Stimulated activated naive CD8-positive, alpha-beta T cell treated with anti-CD3 and anti-CD28 coated beads, Interleukin-15, Interleukin-2, amounts not matched to agents 100 U/mL and 50 U/mL, for 24 hours (primary cell): Measurements from ENCODE around the gene CST5.
"Not testable (repeated sequence)": the region's sequence is repeated elsewhere in the genome, so short reads cannot be mapped to it uniquely, and the experiment has no call there.

ENCODE experiments used
- ATAC-seq: fragments of 150-1000 bp; cut with Tn5 transposase; one replicate; pipeline ENCODE4 v1.10.0; 2021
- DNase-seq: peaks from one replicate; pipeline ENCODE4 v3.0.0; 2021

Gene CST5, protein sequence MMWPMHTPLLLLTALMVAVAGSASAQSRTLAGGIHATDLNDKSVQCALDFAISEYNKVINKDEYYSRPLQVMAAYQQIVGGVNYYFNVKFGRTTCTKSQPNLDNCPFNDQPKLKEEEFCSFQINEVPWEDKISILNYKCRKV

DNA sequence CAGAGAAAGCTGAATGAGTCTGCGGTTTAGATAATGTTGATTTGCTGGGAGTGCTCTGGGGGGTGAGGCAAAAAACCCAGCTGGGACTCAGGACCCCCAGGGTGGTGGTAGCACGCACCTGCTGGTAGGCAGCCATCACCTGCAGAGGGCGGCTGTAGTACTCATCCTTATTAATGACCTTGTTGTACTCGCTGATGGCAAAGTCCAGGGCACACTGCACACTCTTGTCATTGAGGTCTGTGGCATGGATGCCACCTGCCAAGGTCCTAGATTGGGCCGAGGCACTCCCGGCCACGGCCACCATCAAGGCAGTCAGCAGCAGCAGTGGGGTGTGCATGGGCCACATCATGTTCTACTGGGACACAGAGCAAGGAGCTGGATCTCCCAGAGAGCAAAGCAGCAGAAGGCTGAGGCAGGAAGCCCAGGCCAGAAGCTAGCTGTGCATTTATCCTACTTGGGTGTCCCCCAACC, at the start of gene CST5:
Gene CST5, minus strand, starts transcription at position 421 of the 471 bp plus-strand sequence. Its CDS starts 72 bp downstream, at position 349.
- DNase-seq (no peak), ATAC-seq (no peak)

DNA sequence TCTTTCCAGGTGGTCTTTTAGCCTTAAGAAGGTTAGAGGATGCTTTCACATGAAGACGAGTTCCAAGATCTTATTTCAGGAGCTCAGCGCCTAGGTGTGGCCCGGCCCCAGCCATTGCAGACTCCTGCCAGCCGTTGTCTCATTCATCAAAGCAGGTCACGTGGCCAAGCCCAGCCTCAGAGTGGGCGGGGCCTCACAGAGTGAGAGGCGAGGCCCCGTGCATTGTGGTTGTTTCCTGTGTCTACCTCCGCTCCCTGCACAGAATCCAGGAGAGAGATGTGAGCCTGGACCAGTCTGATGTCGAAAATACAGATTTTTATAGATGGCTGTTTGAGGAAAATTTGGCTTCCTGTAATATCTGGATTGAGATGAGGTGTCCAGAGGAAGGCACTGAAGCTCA, 49.2 kb upstream of the CST5 start:
- peak; percentile 50 for DNase-seq
- ATAC-seq = peak; percentile 55

DNA sequence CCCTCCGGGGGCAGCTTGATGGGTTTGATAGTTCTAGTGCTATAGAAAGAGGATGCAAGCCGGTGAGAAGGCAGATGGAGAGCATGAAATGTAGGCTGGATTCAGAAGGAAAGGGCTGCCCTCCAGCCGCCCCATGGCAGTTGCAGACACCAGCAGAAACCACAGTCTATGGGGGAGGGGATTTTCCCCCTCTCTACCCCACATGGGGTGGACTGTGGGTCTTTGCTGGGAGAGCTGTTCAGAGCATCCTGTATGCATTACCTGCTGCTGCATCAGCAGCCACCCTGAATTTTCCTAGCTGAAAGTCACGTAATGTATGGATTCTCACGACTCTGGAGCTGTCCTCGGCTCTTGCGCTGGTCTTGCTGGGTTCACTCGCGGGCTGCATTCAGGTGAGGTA, 48.8 kb upstream of the CST5 start:
- DNase-seq (no peak), ATAC-seq (no peak)

DNA sequence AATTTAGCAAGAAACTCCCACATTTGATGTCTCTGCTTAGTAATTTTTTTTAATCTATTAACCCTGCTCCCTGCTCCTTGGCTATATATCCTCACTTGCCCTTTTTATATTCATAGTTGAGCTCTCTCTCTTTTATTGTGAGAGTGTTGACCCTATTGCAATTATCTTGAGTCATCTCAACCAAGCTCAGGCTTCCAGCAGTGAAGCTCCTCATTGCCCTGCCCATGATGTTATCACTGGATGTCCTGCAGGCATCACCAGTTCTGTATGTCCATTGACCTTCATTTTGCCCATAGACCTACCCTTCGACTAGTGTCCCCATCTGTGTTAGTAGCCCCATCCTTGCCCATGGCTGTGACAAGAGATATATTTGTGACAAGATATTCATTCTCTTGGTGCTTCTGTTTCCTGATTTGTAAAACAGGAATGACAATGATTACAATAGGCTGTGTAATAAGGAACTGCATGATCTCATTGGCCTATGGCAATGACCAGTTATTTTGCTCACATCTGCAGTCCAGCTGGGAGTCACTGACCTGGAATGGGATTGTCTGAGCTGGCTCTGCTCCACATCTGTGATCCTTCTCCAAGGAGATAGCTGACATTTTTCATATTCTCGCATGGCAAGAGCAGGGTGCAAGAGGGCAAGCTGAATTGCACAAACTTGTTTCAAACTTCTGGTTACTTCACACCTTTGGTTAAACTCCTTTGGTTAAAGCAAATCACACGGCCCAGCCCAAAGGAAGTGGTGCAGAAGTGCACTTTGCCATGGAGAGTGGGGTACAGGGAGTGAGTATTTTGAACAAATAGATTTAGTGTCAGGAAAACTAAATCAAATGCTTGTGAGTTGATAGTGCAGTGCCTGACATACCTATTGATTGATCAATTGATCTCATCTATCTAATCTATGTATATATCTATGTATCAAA, 47.7 kb upstream of the CST5 start:
- DNase-seq (no peak), ATAC-seq (no peak)

DNA sequence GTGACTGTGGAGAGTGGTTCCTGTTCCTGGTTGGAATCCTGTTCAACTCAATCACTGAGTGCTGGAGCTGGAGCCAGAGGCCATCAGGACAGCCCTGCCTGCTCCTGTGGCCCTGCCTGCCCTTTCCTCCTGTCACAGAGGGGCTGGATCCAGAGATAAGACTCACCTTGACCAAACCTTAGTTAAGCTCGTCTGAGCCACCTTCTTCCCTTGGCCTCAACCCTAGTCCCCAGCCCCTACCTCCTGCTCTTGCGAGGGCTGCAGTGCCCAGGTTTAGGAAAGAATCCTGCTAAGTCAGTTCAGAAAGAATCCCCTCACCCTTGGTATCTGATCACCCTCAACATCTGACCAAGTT, 47.0 kb upstream of the CST5 start:
- ATAC-seq (no peak), DNase-seq (no peak)

- no peak for ATAC-seq
- no peak for DNase-seq
Measured at GRCh38 chr20:23925789-23926525, 46.4 kb upstream of the CST5 start.

- DNase-seq (no peak), ATAC-seq (no peak)
Measured at GRCh38 chr20:23924751-23925150, 45.2 kb upstream of the CST5 start.

DNA sequence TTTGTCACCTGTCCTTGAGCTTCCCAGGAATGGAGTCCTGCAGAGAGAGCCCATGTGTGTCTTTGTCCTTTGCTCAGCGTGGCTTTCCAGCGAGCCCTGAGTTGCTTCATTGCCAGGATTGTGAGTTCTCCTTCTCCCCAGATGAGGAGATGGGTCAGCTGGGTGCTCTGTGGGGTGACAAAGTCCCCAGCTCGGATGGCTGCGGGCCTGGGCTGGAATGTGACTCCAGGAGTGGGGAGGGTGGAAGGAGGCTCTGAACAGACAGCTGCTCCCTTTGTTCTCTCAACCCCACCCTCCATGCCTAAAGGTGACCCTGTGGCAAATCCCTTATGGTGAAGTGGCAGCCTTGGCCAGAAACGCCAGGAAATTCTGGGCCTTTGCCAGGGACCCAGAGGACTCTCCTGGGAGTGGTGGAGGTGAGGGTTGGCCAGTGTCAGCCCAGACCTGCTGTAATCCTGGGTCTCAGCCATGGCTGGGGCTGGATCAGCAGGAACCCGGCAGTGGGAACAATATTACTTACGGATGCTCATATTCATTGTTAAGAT, 44.4 kb upstream of the CST5 start:
- ATAC-seq (no peak), DNase-seq (no peak)

DNA sequence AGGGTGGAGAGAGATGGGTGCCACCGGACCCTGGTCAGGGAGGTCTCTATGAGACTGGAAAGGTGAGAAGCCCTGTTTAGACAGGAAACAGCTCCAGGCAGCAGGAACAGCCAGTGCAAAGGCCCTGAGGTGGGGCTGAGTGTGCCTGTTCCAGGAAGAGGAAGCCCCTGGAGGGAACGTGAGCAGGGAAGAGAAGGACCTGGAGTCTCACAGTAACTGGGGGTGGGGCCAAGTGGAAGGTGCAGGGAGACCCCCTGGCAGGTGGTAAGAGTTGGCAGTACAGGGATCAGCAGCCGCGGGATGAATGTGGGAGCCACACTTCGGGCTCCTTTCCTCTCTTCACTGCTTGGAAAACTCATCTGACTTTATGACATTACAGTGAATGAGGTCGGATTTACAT, 43.8 kb upstream of the CST5 start:
- no peak for ATAC-seq

DNA sequence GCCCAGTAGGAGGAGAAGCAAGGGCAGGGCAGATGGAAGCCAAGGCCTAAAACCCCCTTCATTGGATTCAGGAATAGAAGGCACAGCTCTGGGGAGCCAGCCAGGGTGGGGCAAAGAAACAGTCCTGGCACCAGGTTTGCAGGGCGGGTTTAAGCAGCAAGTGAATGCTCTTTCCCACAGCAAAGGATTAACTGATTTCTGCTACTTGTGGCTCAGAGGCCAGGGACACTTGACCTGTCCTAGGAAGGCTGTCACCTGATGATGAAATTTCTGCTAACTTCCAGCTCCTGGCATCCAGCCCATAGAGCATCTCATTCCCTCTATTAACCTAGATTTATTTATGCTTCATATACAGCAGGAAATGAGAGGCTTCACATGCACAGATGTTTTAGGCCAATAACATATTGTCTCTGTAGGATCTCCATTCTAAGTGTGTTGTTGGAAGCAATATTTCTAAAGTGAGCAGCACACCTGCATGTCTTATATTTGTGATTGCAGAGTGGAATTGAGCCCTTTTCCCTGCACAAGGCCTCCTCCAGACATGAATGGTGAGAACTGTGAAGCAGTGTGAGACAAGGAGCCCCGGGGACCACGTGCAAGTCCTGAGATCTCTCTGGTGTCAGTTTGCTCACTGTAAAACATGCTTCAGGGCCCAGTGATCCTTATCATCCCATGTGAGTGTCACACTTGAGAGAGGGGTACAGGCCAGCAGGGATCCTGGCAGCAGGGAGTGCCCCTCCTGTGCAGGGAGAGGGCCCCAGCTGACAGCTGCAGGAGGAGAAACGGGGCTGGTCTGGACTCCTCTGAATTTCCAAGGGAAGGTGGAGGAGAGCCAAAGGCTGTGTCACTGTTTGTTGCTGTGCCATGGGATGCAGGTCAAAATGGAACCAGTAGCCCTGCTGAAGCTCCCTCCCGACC, 41.1 kb upstream of the CST5 start:
- no peak for DNase-seq
- no peak for ATAC-seq

More for the DNA sequence above, 43.8 kb upstream of the CST5 start:
- no peak for DNase-seq

- DNase-seq (no peak), ATAC-seq (no peak)
Measured at GRCh38 chr20:23918896-23919295, 39.3 kb upstream of the CST5 start.

DNA sequence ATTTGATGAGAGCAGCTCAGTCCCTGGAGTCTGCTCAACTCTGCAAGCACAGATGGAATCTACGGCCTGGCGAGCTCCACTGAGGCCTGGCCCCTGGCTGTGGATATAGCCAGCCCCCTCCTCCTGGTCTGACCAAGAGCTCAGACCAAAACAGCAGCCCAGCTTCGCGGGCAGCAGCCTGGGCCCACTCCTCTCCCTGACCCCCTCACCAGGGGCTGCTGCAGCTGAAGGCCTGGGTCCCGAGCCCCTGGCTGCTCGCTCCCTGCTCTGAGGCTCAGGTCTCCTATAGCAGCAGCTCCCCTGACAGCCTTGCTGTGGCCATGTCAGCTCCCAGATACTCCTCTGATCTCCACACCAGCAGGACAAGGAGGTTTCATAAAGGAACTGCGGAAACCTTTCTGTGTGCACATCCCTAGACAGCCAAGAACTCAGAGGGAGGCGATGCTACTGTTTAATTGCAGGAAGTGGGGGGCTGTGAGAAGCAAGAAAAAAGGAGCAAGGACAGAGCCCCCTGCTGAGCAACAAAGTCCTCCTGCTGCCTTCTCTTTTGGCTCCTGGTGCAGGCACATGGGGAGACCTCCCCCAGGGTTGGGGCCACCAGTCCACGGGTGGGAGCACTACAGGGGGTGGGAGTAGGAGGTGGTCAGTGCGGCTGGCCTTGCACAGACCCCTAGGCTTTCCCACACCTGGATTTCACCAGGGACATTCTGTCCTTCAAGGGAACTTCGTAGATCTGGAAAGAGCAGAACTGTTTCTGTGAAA, 38.7 kb upstream of the CST5 start:
- DNase-seq (no peak), ATAC-seq (no peak)

DNA sequence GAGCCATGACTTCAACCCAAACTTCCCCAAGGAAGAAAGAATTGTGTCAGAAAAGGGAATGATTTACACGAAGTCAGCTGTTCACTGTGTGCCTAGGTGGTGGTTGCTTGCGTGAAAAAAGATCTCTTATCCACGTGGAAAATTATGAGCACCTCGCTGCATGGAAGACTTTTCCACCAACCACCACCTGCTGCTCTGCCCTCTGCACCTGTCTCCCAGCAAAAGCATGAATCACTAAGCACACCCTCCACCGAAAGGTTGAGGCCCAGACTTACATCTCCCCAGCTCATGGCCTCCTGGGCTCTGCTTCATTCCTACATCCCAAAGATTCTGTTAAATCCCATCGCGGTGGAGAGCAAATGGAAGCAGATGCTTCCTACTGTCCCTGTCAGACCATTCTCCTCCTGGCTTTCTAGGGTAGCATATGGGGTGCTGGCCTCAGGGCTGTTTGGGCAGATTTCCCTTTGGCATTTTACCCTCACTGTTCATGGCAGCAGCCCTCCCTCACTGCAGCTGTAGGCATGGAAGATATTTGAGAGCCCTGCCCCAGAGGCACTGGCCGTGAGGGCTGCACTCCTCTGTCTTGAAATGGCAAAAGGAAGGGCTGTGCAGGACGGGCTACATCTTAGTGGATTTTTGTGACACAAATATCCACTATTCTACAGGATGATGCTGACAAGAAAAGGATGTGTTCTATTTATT, 37.6 kb upstream of the CST5 start:
- ATAC-seq (no peak), DNase-seq (no peak)

DNA sequence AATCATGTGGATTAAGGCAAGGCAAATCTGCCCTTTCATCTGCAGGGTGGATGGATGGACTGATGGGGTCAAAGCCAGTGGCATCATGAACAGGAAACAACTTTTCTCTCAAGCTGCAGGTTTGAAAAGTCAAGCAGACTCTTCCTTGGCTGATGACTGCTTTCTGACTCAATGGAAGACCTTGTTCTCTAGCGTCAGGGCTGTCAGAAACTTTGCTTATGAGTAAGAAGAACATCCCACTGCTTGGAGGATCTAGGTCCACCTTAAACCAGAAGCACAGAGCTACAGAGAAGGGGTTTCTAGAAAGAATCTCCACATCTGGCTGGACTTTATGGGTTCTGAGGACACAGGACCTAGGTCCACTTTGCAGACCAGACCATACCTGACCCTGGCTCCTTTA, 36.3 kb upstream of the CST5 start:
- peak; percentile 39 for ATAC-seq
- DNase-seq = no peak

DNA sequence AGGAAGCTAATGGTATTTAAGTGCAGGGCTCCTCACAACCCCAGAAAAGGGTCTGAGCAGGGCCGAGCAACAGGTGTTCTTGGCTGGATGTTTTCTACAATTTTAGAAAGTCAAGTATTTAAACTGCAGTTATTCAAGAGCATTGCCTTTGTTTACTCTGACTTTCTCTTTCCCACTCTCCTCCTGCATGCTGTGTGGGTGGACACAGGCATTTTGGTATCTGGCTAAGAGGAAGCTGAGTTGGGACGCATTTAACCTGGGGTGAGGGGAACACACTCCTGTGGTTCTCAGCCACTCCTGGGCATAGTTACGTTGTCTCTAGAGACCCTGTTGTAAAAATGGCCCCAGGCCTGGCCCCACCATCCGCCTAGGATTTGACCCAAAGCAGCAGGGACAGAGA, 34.9 kb upstream of the CST5 start:
- not testable (repeated sequence) for DNase-seq, ATAC-seq

- DNase-seq (no peak), ATAC-seq (no peak)
Measured at GRCh38 chr20:23910210-23910609, 30.7 kb upstream of the CST5 start.

- ATAC-seq (no peak), DNase-seq (no peak)
Measured at GRCh38 chr20:23909390-23909789, 29.8 kb upstream of the CST5 start.

GRCh38 chr20:23907579-23907978, 28.0 kb upstream of the CST5 start:
- ATAC-seq = no peak
- no peak for DNase-seq

GRCh38 chr20:23902396-23902795, 22.8 kb upstream of the CST5 start:
- ATAC-seq, DNase-seq: not testable (repeated sequence)

DNA sequence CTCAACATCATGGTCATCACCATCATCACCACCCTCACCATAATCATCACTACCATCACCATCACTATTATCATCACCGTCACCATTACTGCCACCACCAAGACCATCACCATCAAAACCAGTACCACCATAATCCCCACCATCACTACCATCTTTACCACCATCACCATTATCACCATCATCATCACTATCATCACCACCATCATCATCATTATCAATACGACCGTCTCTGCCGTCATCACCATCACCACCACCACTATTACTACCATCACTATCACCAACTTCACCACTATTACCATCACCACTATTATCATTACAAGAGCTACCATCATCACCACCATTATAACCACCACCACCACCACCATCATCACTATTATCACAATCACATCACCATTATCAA, 11.3 kb upstream of the CST5 start:
- not testable (repeated sequence) for ATAC-seq, DNase-seq
